GM18867 (cell line): Measurements from ENCODE around the gene NEDD8.
A peak's percentile ranks its signal among the peaks of the same experiment; 100 is the strongest.
"Not testable (repeated sequence)": the region's sequence is repeated elsewhere in the genome, so short reads cannot be mapped to it uniquely, and the experiment has no call there.

Source experiments
- ATAC-seq: cut with Tn5 transposase; IDR thresholded peaks from one replicate; pipeline ENCODE4 v1.9.1; 2021; ENCODE audit warnings: mild to moderate bottlenecking, moderate library complexity; ENCODE audit not compliant: unreplicated experiment

The NEDD8 gene

GRCh38 chr14:24249230-24250021 lies 17.3 kb upstream of the NEDD8 start:
- no peak for ATAC-seq

- no peak for ATAC-seq
These were observed 15.3 kb upstream of the NEDD8 start for GRCh38 chr14:24247422-24247821.

- ATAC-seq, result peak; percentile 29
These were observed 14.6 kb upstream of the NEDD8 start for GRCh38 chr14:24246765-24247212.

GRCh38 chr14:24245350-24245749 lies 13.2 kb upstream of the NEDD8 start:
- not testable (repeated sequence) for ATAC-seq

GRCh38 chr14:24243336-24243836 lies 11.2 kb upstream of the NEDD8 start:
- no peak for ATAC-seq

- ATAC-seq, result peak; percentile 81
These were observed 9.8 kb upstream of the NEDD8 start for GRCh38 chr14:24241829-24242443.

GRCh38 chr14:24240110-24240918 lies 8.1 kb upstream of the NEDD8 start:
- no peak for ATAC-seq

GRCh38 chr14:24238527-24239037 lies 6.4 kb upstream of the NEDD8 start:
- no peak for ATAC-seq

GRCh38 chr14:24238123-24238522 lies 6.0 kb upstream of the NEDD8 start:
- no peak for ATAC-seq

GRCh38 chr14:24237463-24237955 lies 5.3 kb upstream of the NEDD8 start:
- ATAC-seq, result no peak

GRCh38 chr14:24236689-24237462 lies 4.7 kb upstream of the NEDD8 start:
- no peak for ATAC-seq

GRCh38 chr14:24235804-24236688 lies 3.9 kb upstream of the NEDD8 start:
- ATAC-seq, result no peak

GRCh38 chr14:24234095-24235005 lies 2.2 kb upstream of the NEDD8 start:
- no peak for ATAC-seq

GRCh38 chr14:24233538-24233866 lies 1.3 kb upstream of the NEDD8 start:
- no peak for ATAC-seq

GRCh38 chr14:24232645-24233537 lies 724 bp upstream of the NEDD8 start, which contains the start of gene GMPR2:
Gene GMPR2 (plus strand): TSS chr14:24232929. CDS start chr14:24233254, 325 bp downstream.
- ATAC-seq, result peak; percentile 53

- peak; percentile 18 for ATAC-seq
These were observed 675 bp downstream of the NEDD8 start for GRCh38 chr14:24231263-24232120.
